Measurements from ENCODE around the gene GIMAP5. TPM values are rescaled to one million over a fixed set of nuclear protein-coding genes. Genes with fewer than 3 reads are reported as not detected.

The GIMAP5 gene
- total and polyA plus RNA-seq, 9 of the 15 experiments (the other 6 are each of a cell fraction or from before 2014, with no cell fraction given), result 0.35 TPM; not detected in 8

GRCh38 chr7:150746921-150747320 is 9.7 kb downstream of the GIMAP5 start:
- Histone ChIP-seq H3K27ac (ENCODE audit: extremely low read depth, low read depth, low read length) (no peak overlapping the region), H3K4me2 (ENCODE audit: insufficient read depth, low read length) (no peak overlapping the region), H3K4me1 (replicated peaks in 1 of 2; ENCODE audit: control insufficient read depth in 2 of 2, insufficient read depth in 2 of 2, low read length in 2 of 2) (no peaks in the 10 kb centered on the region), H3K9ac (ENCODE audit: insufficient read depth in 1 of 2, low read depth in 2 of 2, low read length in 2 of 2) (no peak overlapping the region), H3K36me3 (ENCODE audit: control insufficient read depth, insufficient read depth, low read length) (no peaks in the 10 kb centered on the region), H3K79me2 (ENCODE audit: control insufficient read depth, insufficient read depth, low read length) (no peaks in the 10 kb centered on the region), H4K20me1 (replicated peaks; ENCODE audit: control insufficient read depth, insufficient read depth, low read length) (peaks cover 5% of the 10 kb centered on the region; the same call in 1 of the 2 replicates), H3K27me3 (ENCODE audit: control insufficient read depth in 2 of 2, insufficient read depth in 2 of 2, low read length in 2 of 2) (peaks cover 19 to 44% of the 10 kb centered on the region in 2 experiments), H3K4me3 (no peak overlapping the region), H2AFZ (ENCODE audit: low read depth, low read length) (no peak overlapping the region), H3K9me3 (replicated peaks; ENCODE audit: control insufficient read depth, insufficient read depth, low read depth, low read length) (no peaks in the 10 kb centered on the region), H3K9me1 (ENCODE audit: control insufficient read depth, insufficient read depth, low read length) (no peaks in the 10 kb centered on the region)
- DNase-seq (ENCODE audit: extremely low read depth in 1 of 4, low spot score in 3 of 4) (no peak), FAIRE-seq (no peak), ATAC-seq (no peak)
- intact Hi-C loops (cut with micrococcal nuclease) (no loop called here), in situ Hi-C loops (cut with MboI) (no loop called here)
- ChIA-PET CTCF (ENCODE audit: low intra/inter-chr PET ratio) (no interaction called here), POLR2A (interaction anchor here (1.0 kb wide), 1 partner anchor 45 kb away, joined by 3 read pairs; no protein-coding TSS in a partner anchor)
- TF ChIP-seq ZNF239 (CRISPR knock-in tag; IDR thresholded peaks at IDR 0.05), result no peak
- no peak for TF ChIP-seq TEAD1 (CRISPR knock-in tag; IDR thresholded peaks at IDR 0.05)
- TF ChIP-seq CBX5 (IDR thresholded peaks at IDR 0.05; ENCODE audit: borderline replicate concordance, low read depth), result no peak
- TF ChIP-seq ZNF282 (CRISPR knock-in tag; IDR thresholded peaks at IDR 0.05), result no peak
- no peak for TF ChIP-seq ZC3H8 (IDR thresholded peaks at IDR 0.05)
- no peak for TF ChIP-seq NFATC3 (IDR thresholded peaks at IDR 0.05)
- no peak for TF ChIP-seq MCM5 (IDR thresholded peaks at IDR 0.05; ENCODE audit: low read depth)
- no peak for TF ChIP-seq HNRNPH1 (optimal IDR thresholded peaks at IDR 0.05; ENCODE audit: low read depth, low read length)
- no peak for TF ChIP-seq CBX2 (IDR thresholded peaks at IDR 0.05; ENCODE audit: insufficient read depth, low read length, poor library complexity, severe bottlenecking)
- TF ChIP-seq HDAC2 (IDR thresholded peaks at IDR 0.05), result no peak
- no peak for TF ChIP-seq CHD2 (IDR thresholded peaks at IDR 0.05; ENCODE audit: low read depth, low read length)
- TF ChIP-seq NFXL1 (CRISPR knock-in tag; IDR thresholded peaks at IDR 0.05), result no peak
- TF ChIP-seq ZNF75A (CRISPR knock-in tag; IDR thresholded peaks at IDR 0.05), result no peak
- TF ChIP-seq PRPF4 (IDR thresholded peaks at IDR 0.05; ENCODE audit: insufficient read depth, low read depth, low read length, poor library complexity, severe bottlenecking), result no peak
- no peak for TF ChIP-seq JUND (IDR thresholded peaks at IDR 0.05; ENCODE audit: borderline replicate concordance, low read depth, low read length)
- no peak for TF ChIP-seq JUND (tag; IDR thresholded peaks at IDR 0.05; ENCODE audit: borderline replicate concordance, low read depth, low read length)
- no TSS peak for BruUV-seq (replicated peaks)
- WGBS (ENCODE audit: insufficient coverage, low coverage, missing lambda C conversion rate), result 1% methylated on average over 6 of the region's 6 CpGs

Measured in K562 (cell line).